ENCODE results near the gene ZIK1. TPM values are rescaled to one million over a fixed set of nuclear protein-coding genes. Genes with fewer than 3 reads are reported as not detected.

ZIK1 gene
- total and polyA plus RNA-seq, 2 of the 8 experiments (the other 6 are each of a cell fraction or from before 2014, with no cell fraction given): 19.4 to 36.5 TPM

DNA sequence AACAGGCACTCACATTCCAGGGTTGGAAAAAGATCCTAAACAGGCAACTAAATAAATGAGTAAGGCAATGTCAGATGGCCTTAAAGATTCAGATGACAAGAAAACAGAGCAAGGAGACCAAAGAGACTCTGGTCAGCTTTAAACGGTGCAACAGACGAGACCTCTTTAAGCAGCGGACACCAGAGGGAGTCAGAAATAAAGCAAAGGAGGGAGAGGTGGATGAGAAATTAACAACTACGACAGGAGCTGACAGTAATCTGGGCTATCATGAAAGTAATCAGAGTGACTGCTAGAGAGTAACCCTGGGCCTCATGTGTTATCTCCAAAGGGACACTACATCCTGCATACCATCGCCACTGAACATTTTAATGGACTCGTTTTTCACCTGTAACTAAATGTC lies 25.4 kb upstream of the ZIK1 start:
- DNase-seq (ENCODE audit: low read depth in 1 of 2, low spot score in 2 of 2) (no peak), FAIRE-seq (no peak)
- no peak overlapping the region for H3K27ac ChIP-seq (ENCODE audit: low read depth, low read length)
- H3K4ac ChIP-seq (replicated peaks; ENCODE audit: insufficient read length, low read depth, low read length): no peak overlapping the region
- CTCF ChIA-PET (ENCODE audit: partially characterized antibody): interaction anchor here (1.0 to 1.9 kb wide), 2 partner anchors 93 to 127 kb away, joined by 3 to 6 read pairs; no protein-coding TSS in a partner anchor
- H3K4me2 ChIP-seq (ENCODE audit: insufficient read depth in 1 of 2, low read depth in 2 of 2, low read length in 2 of 2): peak overlapping the region; percentile 51 to 86
- peaks cover 0 to 20% of the 10 kb centered on the region in 2 experiments; a peak in 3 of 4 replicates for H3K79me2 ChIP-seq (ENCODE audit: control insufficient read depth in 1 of 2, insufficient read depth in 2 of 2, low read length in 2 of 2)
- H2BK20ac ChIP-seq (ENCODE audit: low read length): no peak overlapping the region
- H4K91ac ChIP-seq (replicated peaks; ENCODE audit: insufficient read length, low read length): no peak overlapping the region
- 56% methylated on average over 6 of the region's 6 CpGs; no CpG with 5 or more reads in 1 of the 2 experiments for WGBS, 2 experiments (ENCODE audit: extremely low coverage in 1 of 2, insufficient coverage in 1 of 2, insufficient read length in 1 of 2, insufficient replicate concordance in 2 of 2, low coverage in 1 of 2, low lambda C conversion rate in 2 of 2, missing lambda C conversion rate in 1 of 2)
- TF ChIP-seq POLR2AphosphoS5 (IDR thresholded peaks at IDR 0.05; ENCODE audit: low read depth, low read length): no peak
- peak; percentile 12 to 17; a peak in 1 of 4 replicates for TF ChIP-seq RAD21 (IDR thresholded peaks at IDR 0.05 in 1 of 2, conservative IDR thresholded peaks at IDR 0.05 in 1 of 2; ENCODE audit: low read depth in 2 of 2, low read length in 2 of 2)
- POLR2A ChIA-PET (ENCODE audit: partially characterized antibody): interaction anchor here (0.6 to 2.2 kb wide), 7 partner anchors 12 to 272 kb away, joined by 3 to 6 read pairs (median 3); partner anchors contain the start of genes ZNF549, ZNF551 and ZNF773
- no peak overlapping the region for H2BK12ac ChIP-seq (ENCODE audit: low read depth, low read length)
- H3K56ac ChIP-seq (replicated peaks; ENCODE audit: insufficient read length, low read depth, low read length): no peak overlapping the region
- peaks cover 4 to 7% of the 10 kb centered on the region in 2 experiments for H4K20me1 ChIP-seq (replicated peaks in 1 of 2; ENCODE audit: control insufficient read depth in 1 of 2, insufficient read depth in 2 of 2, low read length in 2 of 2)
- H3K9ac ChIP-seq (replicated peaks in 1 of 4; ENCODE audit: extremely low read depth in 1 of 4, low read depth in 3 of 4, low read length in 3 of 4): 0 out of 7 replicates have a peak overlapping the region, but pooled peaks of 1 of the 4 experiments have one; percentile 81
- no peaks in the 10 kb centered on the region for H3K27me3 ChIP-seq (replicated peaks in 1 of 4; ENCODE audit: control insufficient read depth in 3 of 4, extremely low read depth in 1 of 4, insufficient read depth in 3 of 4, low read length in 3 of 4)
- H2BK15ac ChIP-seq (ENCODE audit: low read length): no peak overlapping the region
- H3K36me3 ChIP-seq (ENCODE audit: control insufficient read depth in 2 of 4, insufficient read depth in 4 of 4, low read length in 3 of 4): peaks cover 7 to 19% (median 13%) of the 10 kb centered on the region in 4 experiments; a peak in 7 of 8 replicates
- no peak overlapping the region for H3K14ac ChIP-seq (ENCODE audit: insufficient read length)
- no peak overlapping the region for H4K8ac ChIP-seq (ENCODE audit: extremely low read depth, insufficient read depth, low read length)
- peaks cover 0 to 4% (median under 1%) of the 10 kb centered on the region in 4 experiments; a peak in 3 of 7 replicates for H3K4me1 ChIP-seq (replicated peaks in 1 of 4; ENCODE audit: control insufficient read depth in 3 of 4, insufficient read depth in 4 of 4, low read length in 3 of 4)
- H2BK120ac ChIP-seq (replicated peaks; ENCODE audit: low read depth, low read length): no peak overlapping the region
- H3K23me2 ChIP-seq (ENCODE audit: low read depth, low read length): peaks cover 3% of the 10 kb centered on the region; the same call in 1 of the 2 replicates
- peak overlapping the region; percentile 80 to 96 (median 94); a peak in 7 of 8 replicates for H3K4me3 ChIP-seq (ENCODE audit: extremely low read depth in 1 of 4, insufficient read depth in 2 of 4, low read depth in 3 of 4, low read length in 4 of 4)
- H3K18ac ChIP-seq (ENCODE audit: extremely low read depth, low read length): no peak overlapping the region
- H2BK5ac ChIP-seq (ENCODE audit: low read depth, low read length): no peak overlapping the region
- no peak overlapping the region for H2AK5ac ChIP-seq (ENCODE audit: low read depth, low read length)
- no peak overlapping the region for H3K23ac ChIP-seq (ENCODE audit: insufficient read length)
- H3K79me1 ChIP-seq (ENCODE audit: low read depth, low read length): peaks cover 8% of the 10 kb centered on the region
- H3K9me3 ChIP-seq (ENCODE audit: insufficient read depth in 2 of 2, low read depth in 1 of 2, low read length in 1 of 2): peaks cover 14 to 19% of the 10 kb centered on the region in 2 experiments
- no peak overlapping the region for H4K5ac ChIP-seq (ENCODE audit: insufficient read length, low read depth, low read length)
- no peak overlapping the region for H2AFZ ChIP-seq (ENCODE audit: low read length)

All from H1 (cell line).